Right lobe of liver (tissue), 4 donors: ENCODE results near the gene MAS1L.

Experiments used
- POLR2A ChIP-seq: fragments of 450-650 bp; IDR thresholded peaks from one replicate; pipeline ENCODE4 v1.6.1; 2017; ENCODE audit warnings: antibody characterized with exemption, mild to moderate bottlenecking
- TF ChIP-seq, protein P1 (sequence below), 4 donors: fragments of 200-600 bp in 3 of 4; fragments of 450-650 bp in 1 of 4; IDR thresholded peaks; one replicate each; pipeline versions ENCODE4 v1.5.1 to v1.8.0; 2016 to 2022; ENCODE audit warnings: antibody characterized with exemption in 4 of 4, mild to moderate bottlenecking in 2 of 4
- donor health status: DM: no; HTN: no; CAD: no.
- donor health status: DM: no; HTN: no; CAD: no.
- donor health status: DM: no; HTN: yes; CAD: no.

DNA sequence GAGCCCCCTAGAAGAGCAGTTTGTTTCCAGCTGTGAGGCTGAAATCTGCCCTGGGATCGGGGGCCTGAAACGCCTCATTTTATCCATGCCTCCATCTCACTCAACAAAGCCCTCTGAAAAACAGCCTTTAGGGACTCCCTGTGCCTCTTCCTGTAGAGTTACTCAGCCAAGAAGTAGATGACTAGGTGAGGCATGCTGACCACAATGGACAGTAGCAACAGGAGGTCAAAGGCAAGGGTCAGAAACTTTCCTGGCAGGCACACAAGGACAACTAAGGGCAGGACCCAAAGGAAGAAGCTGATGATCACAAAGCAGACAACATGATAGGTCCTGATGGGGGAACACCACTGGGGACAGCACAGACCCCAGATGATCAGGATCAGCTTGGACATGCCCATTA is 12.8 kb downstream of the MAS1L start:
- TF ChIP-seq, protein P1, sequence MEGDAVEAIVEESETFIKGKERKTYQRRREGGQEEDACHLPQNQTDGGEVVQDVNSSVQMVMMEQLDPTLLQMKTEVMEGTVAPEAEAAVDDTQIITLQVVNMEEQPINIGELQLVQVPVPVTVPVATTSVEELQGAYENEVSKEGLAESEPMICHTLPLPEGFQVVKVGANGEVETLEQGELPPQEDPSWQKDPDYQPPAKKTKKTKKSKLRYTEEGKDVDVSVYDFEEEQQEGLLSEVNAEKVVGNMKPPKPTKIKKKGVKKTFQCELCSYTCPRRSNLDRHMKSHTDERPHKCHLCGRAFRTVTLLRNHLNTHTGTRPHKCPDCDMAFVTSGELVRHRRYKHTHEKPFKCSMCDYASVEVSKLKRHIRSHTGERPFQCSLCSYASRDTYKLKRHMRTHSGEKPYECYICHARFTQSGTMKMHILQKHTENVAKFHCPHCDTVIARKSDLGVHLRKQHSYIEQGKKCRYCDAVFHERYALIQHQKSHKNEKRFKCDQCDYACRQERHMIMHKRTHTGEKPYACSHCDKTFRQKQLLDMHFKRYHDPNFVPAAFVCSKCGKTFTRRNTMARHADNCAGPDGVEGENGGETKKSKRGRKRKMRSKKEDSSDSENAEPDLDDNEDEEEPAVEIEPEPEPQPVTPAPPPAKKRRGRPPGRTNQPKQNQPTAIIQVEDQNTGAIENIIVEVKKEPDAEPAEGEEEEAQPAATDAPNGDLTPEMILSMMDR (IDR thresholded peaks at IDR 0.05), result no peak
- no peak for TF ChIP-seq POLR2A
